ENCODE data around the gene MEGF9.

- no peak for TF ChIP-seq EP300 (IDR thresholded peaks at IDR 0.05)
- TF ChIP-seq POLR2A (IDR thresholded peaks at IDR 0.05): no peak
These were observed 26.9 kb upstream of the MEGF9 start for GRCh38 chr9:120741191-120741590.

All from tibial nerve (tissue), 3 donors.